HCT116 (cell line): ENCODE data around the gene WWOX. TPM values are rescaled to one million over a fixed set of nuclear protein-coding genes. Genes with fewer than 3 reads are reported as not detected.

Experiments
- ATAC-seq: fragments of 200-7000 bp; cut with Tn5 transposase; 2 replicates; pipeline ENCODE4 v1.9.1; 2020; ENCODE audit warnings: mild to moderate bottlenecking, moderate library complexity
- BruUV-seq: library from RNA; stranded (reverse); fragments of 400-500 nt; replicated peaks from 2 replicates; lab custom pipeline; 2021; lab: Mats Ljungman, UMichigan
- CTCF ChIA-PET: fragments of 300-600 bp; sonication (Branson Sonifier 250); formaldehyde crosslinking; loops from one replicate; lab custom pipeline; 2021; ENCODE audit warnings: antibody characterized with exemption; lab: Charles Lee
- POLR2A ChIA-PET: fragments of 300-600, 350-600 bp; sonication (Branson Sonifier 250); formaldehyde crosslinking; loops from one replicate; lab custom pipeline; 2021; ENCODE audit warnings: antibody characterized with exemption; lab: Charles Lee
- RAD21 ChIA-PET, 2 experiments: fragments of 300-600 bp; sonication (Branson Sonifier 250); formaldehyde crosslinking; loops; one replicate each; lab custom pipeline; 2023; ENCODE audit warnings: low total read pairs in 2 of 2; ENCODE audit not compliant: uncharacterized antibody in 2 of 2, unreplicated experiment in 2 of 2, low non-redundant PET in 1 of 2; lab: Charles Lee
- DNase-seq: peaks from one replicate; pipeline ENCODE4 v3.0.0-alpha.2; 2010; ENCODE audit warnings: low read depth, low spot score
- H2AFZ ChIP-seq: fragments of 200-600 bp; shearing (Covaris generic), sonication (generic); 2 replicates; pipeline ENCODE4 v1.6.1; 2017; ENCODE audit warnings: low read depth, mixed run types, mixed read lengths, antibody characterized with exemption, low read length; ENCODE audit not compliant: poor library complexity, severe bottlenecking
- H3K27ac ChIP-seq: 2 replicates; pipeline ENCODE4 v1.5.1; 2012; ENCODE audit warnings: low read depth, low read length
- H3K27me3 ChIP-seq: fragments of 200-600 bp; sonication (generic); 2 replicates; pipeline ENCODE4 v1.6.1; 2016; ENCODE audit warnings: mixed run types, low read length, mixed read lengths; ENCODE audit not compliant: insufficient read depth
- H3K36me3 ChIP-seq, 2 experiments: fragments of 200-500 bp in 1 of 2; fragments of 200-600 bp in 1 of 2; sonication (Bioruptor generic) in 1 of 2; sonication (generic) in 1 of 2; 2 replicates each; pipeline versions ENCODE4 v1.5.1 to v1.6.1; 2014 to 2016; ENCODE audit warnings: low read length in 2 of 2, inconsistent platforms in 1 of 2, mixed read lengths in 1 of 2, mixed run types in 1 of 2; ENCODE audit not compliant: insufficient read depth in 2 of 2, control insufficient read depth in 1 of 2
- H3K4me1 ChIP-seq, 2 experiments: fragments of 200-600 bp in 1 of 2; sonication (generic) in 1 of 2; 2 replicates each; pipeline versions ENCODE4 v1.5.1 to v1.6.1; 2012 to 2017; ENCODE audit warnings: low read length in 2 of 2, inconsistent platforms in 1 of 2, mild to moderate bottlenecking in 1 of 2, mixed read lengths in 1 of 2, mixed run types in 1 of 2, moderate library complexity in 1 of 2; ENCODE audit not compliant: insufficient read depth in 2 of 2, control insufficient read depth in 1 of 2
- H3K4me2 ChIP-seq: fragments of 200-600 bp; sonication (generic); 2 replicates; pipeline ENCODE4 v1.6.1; 2017; ENCODE audit warnings: mixed run types, low read length, mixed read lengths
- H3K4me3 ChIP-seq, 2 experiments: fragments of 200-600 bp in 1 of 2; sonication (generic) in 1 of 2; replicated peaks in 1 of 2; 2 replicates each; pipeline ENCODE4 v1.5.1; 2011 to 2016; ENCODE audit warnings: low read length in 2 of 2, control low read depth in 1 of 2, low read depth in 1 of 2, mild to moderate bottlenecking in 1 of 2, mixed read lengths in 1 of 2, mixed run types in 1 of 2
- H3K79me2 ChIP-seq: fragments of 200-600 bp; sonication (generic); 2 replicates; pipeline ENCODE4 v1.6.1; 2017; ENCODE audit warnings: mild to moderate bottlenecking, mixed run types, low read length, moderate library complexity, mixed read lengths; ENCODE audit not compliant: insufficient read depth
- H3K9ac ChIP-seq: fragments of 200-600 bp; sonication (generic); 2 replicates; pipeline ENCODE4 v1.6.1; 2016; ENCODE audit warnings: low read length, mixed read lengths
- H3K9me2 ChIP-seq: fragments of 200-600 bp; sonication (generic), shearing (Covaris generic); 2 replicates; pipeline ENCODE4 v1.6.1; 2017; ENCODE audit warnings: mixed run types, mild to moderate bottlenecking, moderate library complexity; ENCODE audit not compliant: insufficient read depth
- H3K9me3 ChIP-seq, 2 experiments: fragments of 200-500 bp in 1 of 2; fragments of 200-600 bp in 1 of 2; sonication (Bioruptor generic) in 1 of 2; sonication (generic) in 1 of 2; 2 replicates each; pipeline ENCODE4 v1.6.1; 2014 to 2017; ENCODE audit warnings: low read length in 2 of 2, mixed read lengths in 2 of 2, inconsistent platforms in 1 of 2, low read depth in 1 of 2, mild to moderate bottlenecking in 1 of 2, mixed run types in 1 of 2, moderate library complexity in 1 of 2; ENCODE audit not compliant: control insufficient read depth in 1 of 2, insufficient read depth in 1 of 2
- H4K20me1 ChIP-seq: fragments of 200-600 bp; sonication (generic), shearing (Covaris generic); 2 replicates; pipeline ENCODE4 v1.6.1; 2017; ENCODE audit warnings: mixed run types, mild to moderate bottlenecking, moderate library complexity; ENCODE audit not compliant: insufficient read depth
- EGR1 ChIP-seq: IDR thresholded peaks from 2 replicates; pipeline ENCODE4 v1.6.1; 2012; ENCODE audit warnings: low read depth
- EZH2phosphoT487 ChIP-seq: fragments of 200-600 bp; IDR thresholded peaks from 2 replicates; pipeline ENCODE4 v1.6.1; 2018; ENCODE audit warnings: antibody characterized with exemption, borderline replicate concordance
- JUND ChIP-seq: IDR thresholded peaks from 2 replicates; pipeline ENCODE4 v1.6.1; 2012
- POLR2AphosphoS5 ChIP-seq: IDR thresholded peaks from 2 replicates; pipeline ENCODE4 v1.6.1; 2011; ENCODE audit warnings: mild to moderate bottlenecking, low read depth, low read length, moderate library complexity
- SIN3A ChIP-seq: IDR thresholded peaks from 2 replicates; pipeline ENCODE4 v1.6.1; 2012; ENCODE audit warnings: low read depth
- intact Hi-C: fragments of 100-400 bp; cut with micrococcal nuclease; formaldehyde crosslinking; loops from 2 replicates; pipeline ENCODE4 v1.10.0; 2022
- total RNA-seq: library from RNA; stranded (reverse); gene quantifications from one replicate; pipeline ENCODE4 v1.2.1, GENCODE V29; 2021; ENCODE audit not compliant: unreplicated experiment
- TF ChIP-seq, protein P1 (sequence below): IDR thresholded peaks from 2 replicates; pipeline ENCODE4 v1.6.1; 2011; ENCODE audit warnings: mild to moderate bottlenecking, low read length, moderate library complexity; ENCODE audit not compliant: insufficient replicate concordance; ENCODE audit errors: extremely low read depth

WWOX gene
- total RNA-seq, 1 experiment from 2014 or later = 13.7 TPM

DNA sequence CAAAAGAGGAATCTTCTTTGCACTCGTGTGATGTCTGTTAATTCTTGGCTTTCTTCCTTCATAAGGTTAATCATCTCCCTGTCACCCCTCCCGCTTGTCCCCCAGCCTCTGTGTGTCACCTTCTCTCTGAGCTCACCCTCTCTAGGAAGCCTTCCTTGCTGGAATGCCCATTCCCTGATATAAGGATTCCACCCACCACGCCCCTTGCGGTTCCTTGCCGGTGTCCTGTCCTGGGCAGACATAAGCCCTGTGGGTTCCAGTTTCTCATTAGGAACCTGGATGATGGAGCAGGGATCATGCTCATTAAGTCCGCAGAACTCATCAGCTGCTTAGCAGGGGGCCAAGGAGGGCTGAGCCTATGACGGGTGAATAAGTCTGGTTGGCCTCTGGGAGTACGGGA lies 941.8 kb downstream of the WWOX start:
- DNase-seq (no peak), ATAC-seq (no peak)
- no peak overlapping the region for H3K4me3 ChIP-seq
- H3K36me3 ChIP-seq = no peaks in the 10 kb centered on the region
- no peak overlapping the region for H3K27ac ChIP-seq
- H3K79me2 ChIP-seq = no peaks in the 10 kb centered on the region
- BruUV-seq = no TSS peak
- no peaks in the 10 kb centered on the region for H3K4me1 ChIP-seq
- no peak overlapping the region for H2AFZ ChIP-seq
- H3K27me3 ChIP-seq = no peaks in the 10 kb centered on the region; the same call in 1 of the 2 replicates
- H3K9me2 ChIP-seq = no peaks in the 10 kb centered on the region
- no peak overlapping the region for H3K4me2 ChIP-seq
- no peaks in the 10 kb centered on the region for H4K20me1 ChIP-seq
- peaks cover 8 to 30% of the 10 kb centered on the region in 2 experiments; a peak in 2 of 4 replicates for H3K9me3 ChIP-seq
- intact Hi-C loops = no loop called here
- RAD21 ChIA-PET = no interaction called here
- no peak overlapping the region for H3K9ac ChIP-seq
- CTCF ChIA-PET = no interaction called here
- TF ChIP-seq EGR1 (no peak), SIN3A (no peak)
- TF ChIP-seq, protein P1, sequence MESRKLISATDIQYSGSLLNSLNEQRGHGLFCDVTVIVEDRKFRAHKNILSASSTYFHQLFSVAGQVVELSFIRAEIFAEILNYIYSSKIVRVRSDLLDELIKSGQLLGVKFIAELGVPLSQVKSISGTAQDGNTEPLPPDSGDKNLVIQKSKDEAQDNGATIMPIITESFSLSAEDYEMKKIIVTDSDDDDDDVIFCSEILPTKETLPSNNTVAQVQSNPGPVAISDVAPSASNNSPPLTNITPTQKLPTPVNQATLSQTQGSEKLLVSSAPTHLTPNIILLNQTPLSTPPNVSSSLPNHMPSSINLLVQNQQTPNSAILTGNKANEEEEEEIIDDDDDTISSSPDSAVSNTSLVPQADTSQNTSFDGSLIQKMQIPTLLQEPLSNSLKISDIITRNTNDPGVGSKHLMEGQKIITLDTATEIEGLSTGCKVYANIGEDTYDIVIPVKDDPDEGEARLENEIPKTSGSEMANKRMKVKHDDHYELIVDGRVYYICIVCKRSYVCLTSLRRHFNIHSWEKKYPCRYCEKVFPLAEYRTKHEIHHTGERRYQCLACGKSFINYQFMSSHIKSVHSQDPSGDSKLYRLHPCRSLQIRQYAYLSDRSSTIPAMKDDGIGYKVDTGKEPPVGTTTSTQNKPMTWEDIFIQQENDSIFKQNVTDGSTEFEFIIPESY = no peak
- POLR2A ChIA-PET = no interaction called here

DNA sequence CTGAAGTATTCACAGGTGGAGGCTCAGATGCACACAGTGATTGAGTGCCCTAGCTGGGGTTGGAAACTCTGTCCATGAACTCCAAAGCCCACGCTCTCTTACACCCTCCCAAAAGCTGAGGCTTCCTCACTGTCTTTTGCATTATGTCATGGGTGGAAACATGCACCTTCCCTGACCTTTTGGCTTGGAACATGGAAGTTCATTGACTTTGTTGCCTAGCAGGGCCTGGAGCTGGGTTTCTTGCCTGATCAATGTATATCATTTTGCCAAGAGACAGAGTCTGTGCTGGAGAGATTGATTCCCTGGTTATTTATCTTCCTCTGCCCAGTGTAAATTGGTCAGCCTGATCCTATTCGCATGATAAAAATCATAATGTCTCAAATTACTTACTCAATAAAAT lies 942.7 kb downstream of the WWOX start:
- no peak for ATAC-seq
- Histone ChIP-seq H3K36me3 (no peaks in the 10 kb centered on the region), H3K4me1 (no peaks in the 10 kb centered on the region), H3K9me3 (peaks cover 8 to 22% of the 10 kb centered on the region in 2 experiments; a peak in 2 of 4 replicates), H2AFZ (no peak overlapping the region), H3K9me2 (no peaks in the 10 kb centered on the region), H3K27me3 (no peaks in the 10 kb centered on the region; the same call in 1 of the 2 replicates), H4K20me1 (no peaks in the 10 kb centered on the region), H3K27ac (no peak overlapping the region), H3K79me2 (no peaks in the 10 kb centered on the region), H3K4me3 (no peak overlapping the region), H3K4me2 (no peak overlapping the region), H3K9ac (no peak overlapping the region)
- intact Hi-C loops = no loop called here
- no peak for TF ChIP-seq POLR2AphosphoS5
- no peak for TF ChIP-seq JUND
- no peak for TF ChIP-seq EZH2phosphoT487
- no peak for DNase-seq
- ChIA-PET CTCF (no interaction called here), POLR2A (no interaction called here), RAD21 (no interaction called here)
- BruUV-seq = no TSS peak
